Measurements from ENCODE around the gene KSR1.

The KSR1 gene

GRCh38 chr17:27495460-27495859 is 39.2 kb downstream of the KSR1 start:
- H3K27me3 ChIP-seq (ENCODE audit: low read depth, low read length), result peaks cover 46% of the 10 kb centered on the region
- no peaks in the 10 kb centered on the region for H3K79me2 ChIP-seq (ENCODE audit: low read length)

GRCh38 chr17:27496005-27496404 is 39.8 kb downstream of the KSR1 start:
- Histone ChIP-seq H3K4me1 (ENCODE audit: low read length) (peaks cover 10% of the 10 kb centered on the region), H3K79me2 (ENCODE audit: low read length) (no peaks in the 10 kb centered on the region), H3K27me3 (ENCODE audit: low read depth, low read length) (peaks cover 43% of the 10 kb centered on the region), H4K20me1 (ENCODE audit: insufficient read depth, low read length) (no peaks in the 10 kb centered on the region), H3K9me3 (ENCODE audit: insufficient read depth, low read length) (no peaks in the 10 kb centered on the region), H2AFZ (ENCODE audit: low read depth, low read length) (no peak overlapping the region), H3K4me3 (ENCODE audit: low read length) (no peak overlapping the region), H3K9ac (ENCODE audit: low read length) (no peak overlapping the region), H3K27ac (ENCODE audit: low read length) (no peak overlapping the region), H3K36me3 (replicated peaks; ENCODE audit: low read depth, low read length) (no peaks in the 10 kb centered on the region), H3K4me2 (ENCODE audit: low read length) (no peak overlapping the region)
- TF ChIP-seq EZH2phosphoT487 (IDR thresholded peaks at IDR 0.05; ENCODE audit: low read depth), result no peak
- TF ChIP-seq, protein P1, sequence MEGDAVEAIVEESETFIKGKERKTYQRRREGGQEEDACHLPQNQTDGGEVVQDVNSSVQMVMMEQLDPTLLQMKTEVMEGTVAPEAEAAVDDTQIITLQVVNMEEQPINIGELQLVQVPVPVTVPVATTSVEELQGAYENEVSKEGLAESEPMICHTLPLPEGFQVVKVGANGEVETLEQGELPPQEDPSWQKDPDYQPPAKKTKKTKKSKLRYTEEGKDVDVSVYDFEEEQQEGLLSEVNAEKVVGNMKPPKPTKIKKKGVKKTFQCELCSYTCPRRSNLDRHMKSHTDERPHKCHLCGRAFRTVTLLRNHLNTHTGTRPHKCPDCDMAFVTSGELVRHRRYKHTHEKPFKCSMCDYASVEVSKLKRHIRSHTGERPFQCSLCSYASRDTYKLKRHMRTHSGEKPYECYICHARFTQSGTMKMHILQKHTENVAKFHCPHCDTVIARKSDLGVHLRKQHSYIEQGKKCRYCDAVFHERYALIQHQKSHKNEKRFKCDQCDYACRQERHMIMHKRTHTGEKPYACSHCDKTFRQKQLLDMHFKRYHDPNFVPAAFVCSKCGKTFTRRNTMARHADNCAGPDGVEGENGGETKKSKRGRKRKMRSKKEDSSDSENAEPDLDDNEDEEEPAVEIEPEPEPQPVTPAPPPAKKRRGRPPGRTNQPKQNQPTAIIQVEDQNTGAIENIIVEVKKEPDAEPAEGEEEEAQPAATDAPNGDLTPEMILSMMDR (IDR thresholded peaks at IDR 0.05; ENCODE audit: low read depth, low read length), result no peak

More at GRCh38 chr17:27495460-27495859, 39.2 kb downstream of the KSR1 start:
- peaks cover 10% of the 10 kb centered on the region for H3K4me1 ChIP-seq (ENCODE audit: low read length)
- H3K36me3 ChIP-seq (replicated peaks; ENCODE audit: low read depth, low read length), result no peaks in the 10 kb centered on the region
- H3K4me2 ChIP-seq (ENCODE audit: low read length), result no peak overlapping the region
- no peak overlapping the region for H3K9ac ChIP-seq (ENCODE audit: low read length)
- no peaks in the 10 kb centered on the region for H3K9me3 ChIP-seq (ENCODE audit: insufficient read depth, low read length)
- H2AFZ ChIP-seq (ENCODE audit: low read depth, low read length), result no peak overlapping the region
- TF ChIP-seq EZH2phosphoT487 (IDR thresholded peaks at IDR 0.05; ENCODE audit: low read depth), result no peak
- TF ChIP-seq, protein P1 (IDR thresholded peaks at IDR 0.05; ENCODE audit: low read depth, low read length), result no peak
- H4K20me1 ChIP-seq (ENCODE audit: insufficient read depth, low read length), result no peaks in the 10 kb centered on the region
- H3K4me3 ChIP-seq (ENCODE audit: low read length), result no peak overlapping the region
- H3K27ac ChIP-seq (ENCODE audit: low read length), result no peak overlapping the region

GRCh38 chr17:27496437-27496943 is 40.2 kb downstream of the KSR1 start:
- Histone ChIP-seq H3K4me3 (ENCODE audit: low read length) (no peak overlapping the region), H3K9ac (ENCODE audit: low read length) (no peak overlapping the region)

GRCh38 chr17:27496971-27497370 is 40.7 kb downstream of the KSR1 start:
- H3K9ac ChIP-seq (ENCODE audit: low read length), result no peak overlapping the region
- H3K36me3 ChIP-seq (replicated peaks; ENCODE audit: low read depth, low read length), result no peaks in the 10 kb centered on the region
- H3K4me2 ChIP-seq (ENCODE audit: low read length), result no peak overlapping the region
- H4K20me1 ChIP-seq (ENCODE audit: insufficient read depth, low read length), result no peaks in the 10 kb centered on the region
- no peaks in the 10 kb centered on the region for H3K9me3 ChIP-seq (ENCODE audit: insufficient read depth, low read length)
- no peak overlapping the region for H3K4me3 ChIP-seq (ENCODE audit: low read length)
- no peak overlapping the region for H3K27ac ChIP-seq (ENCODE audit: low read length)
- peaks cover 10% of the 10 kb centered on the region for H3K4me1 ChIP-seq (ENCODE audit: low read length)
- no peak overlapping the region for H2AFZ ChIP-seq (ENCODE audit: low read depth, low read length)
- peaks cover 36% of the 10 kb centered on the region for H3K27me3 ChIP-seq (ENCODE audit: low read depth, low read length)
- H3K79me2 ChIP-seq (ENCODE audit: low read length), result no peaks in the 10 kb centered on the region
- TF ChIP-seq EZH2phosphoT487 (IDR thresholded peaks at IDR 0.05; ENCODE audit: low read depth), result no peak
- TF ChIP-seq, protein P1 (IDR thresholded peaks at IDR 0.05; ENCODE audit: low read depth, low read length), result no peak

More at GRCh38 chr17:27496437-27496943, 40.2 kb downstream of the KSR1 start:
- Histone ChIP-seq H3K27me3 (ENCODE audit: low read depth, low read length) (peaks cover 41% of the 10 kb centered on the region), H2AFZ (ENCODE audit: low read depth, low read length) (no peak overlapping the region), H3K36me3 (replicated peaks; ENCODE audit: low read depth, low read length) (no peaks in the 10 kb centered on the region), H3K79me2 (ENCODE audit: low read length) (no peaks in the 10 kb centered on the region), H3K4me1 (ENCODE audit: low read length) (peaks cover 10% of the 10 kb centered on the region), H3K4me2 (ENCODE audit: low read length) (no peak overlapping the region), H3K27ac (ENCODE audit: low read length) (no peak overlapping the region), H4K20me1 (ENCODE audit: insufficient read depth, low read length) (no peaks in the 10 kb centered on the region), H3K9me3 (ENCODE audit: insufficient read depth, low read length) (no peaks in the 10 kb centered on the region)
- TF ChIP-seq EZH2phosphoT487 (IDR thresholded peaks at IDR 0.05; ENCODE audit: low read depth), result no peak
- TF ChIP-seq, protein P1 (IDR thresholded peaks at IDR 0.05; ENCODE audit: low read depth, low read length), result no peak

Measured in OCI-LY3 (cell line).